Gastrocnemius medialis (tissue), 4 donors: ENCODE measurements around the gene ADAMTS8.

Experiments used
- CTCF ChIP-seq, 5 experiments: fragments of 450-650 bp in 3 of 5; fragments of 200-600 bp in 2 of 5; sonication (generic) in 2 of 5; IDR thresholded peaks in 4 of 5; conservative IDR thresholded peaks in 1 of 5; 1 replicate in 4 of 5; 2 replicates in 1 of 5; pipeline ENCODE4 v1.5.1; 2016 to 2019; ENCODE audit warnings: antibody characterized with exemption in 5 of 5, mild to moderate bottlenecking in 3 of 5, moderate library complexity in 3 of 5
- POLR2A ChIP-seq, 2 donors: fragments of 450-650 bp; IDR thresholded peaks; one replicate each; pipeline ENCODE4 v1.6.1; 2017; ENCODE audit warnings: antibody characterized with exemption in 2 of 2, mild to moderate bottlenecking in 2 of 2, moderate library complexity in 2 of 2

DNA sequence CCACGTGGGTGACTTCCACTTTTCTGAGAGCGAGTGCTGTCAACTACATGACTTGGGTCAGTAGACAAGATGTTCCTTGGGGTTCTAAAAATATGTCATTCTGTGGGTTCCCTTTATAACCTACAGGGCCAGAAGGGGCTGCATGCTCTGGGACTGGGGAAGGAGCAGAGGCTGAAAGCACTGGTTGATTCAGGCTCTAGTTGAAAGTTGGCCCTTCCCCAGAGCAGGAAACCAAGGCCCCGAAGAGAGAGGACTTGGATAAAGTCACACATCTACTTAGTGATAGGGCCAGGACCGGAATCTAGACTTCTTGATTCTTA lies 30.0 kb upstream of the ADAMTS8 start:
- TF ChIP-seq POLR2A (IDR thresholded peaks at IDR 0.05) (no peak), CTCF (IDR thresholded peaks at IDR 0.05 in 4 of 5, conservative IDR thresholded peaks at IDR 0.05 in 1 of 5) (no peak)
